H9 (cell line): ENCODE data around the gene UBE2D3. TPM values are rescaled to one million over a fixed set of nuclear protein-coding genes. Genes with fewer than 3 reads are reported as not detected.

Experiments used
- DNase-seq: peaks from one replicate; pipeline ENCODE4 v3.0.0-alpha.2; 2017
- H2AFZ ChIP-seq: one replicate; pipeline ENCODE4 v1.6.1; 2013; ENCODE audit warnings: mild to moderate bottlenecking, low read length, control low read depth, moderate library complexity
- H2AK5ac ChIP-seq: 2 replicates; pipeline ENCODE4 v1.6.1; 2013; ENCODE audit warnings: low read length, control low read depth, mixed read lengths; ENCODE audit not compliant: insufficient read length
- H2BK120ac ChIP-seq: one replicate; pipeline ENCODE4 v1.6.1; 2013; ENCODE audit warnings: low read depth, mild to moderate bottlenecking, low read length, control low read depth, inconsistent platforms; ENCODE audit not compliant: poor library complexity, severe bottlenecking
- H2BK12ac ChIP-seq: 2 replicates; pipeline ENCODE4 v1.6.1; 2013; ENCODE audit warnings: low read length, control low read depth, mixed read lengths, low read depth; ENCODE audit not compliant: insufficient read length
- H2BK15ac ChIP-seq: 2 replicates; pipeline ENCODE4 v1.6.1; 2013; ENCODE audit warnings: low read depth, low read length, control low read depth
- H2BK20ac ChIP-seq: one replicate; pipeline ENCODE4 v1.6.1; 2013; ENCODE audit warnings: low read depth, mild to moderate bottlenecking, low read length, control low read depth, inconsistent platforms; ENCODE audit not compliant: poor library complexity, severe bottlenecking
- H2BK5ac ChIP-seq: 2 replicates; pipeline ENCODE4 v1.6.1; 2013; ENCODE audit warnings: low read length, control low read depth, mixed read lengths; ENCODE audit not compliant: insufficient read length
- H3K14ac ChIP-seq: 2 replicates; pipeline ENCODE4 v1.6.1; 2013; ENCODE audit warnings: low read length, control low read depth; ENCODE audit not compliant: insufficient read depth
- H3K18ac ChIP-seq: 2 replicates; pipeline ENCODE4 v1.6.1; 2013; ENCODE audit warnings: low read depth, mild to moderate bottlenecking, mixed read lengths, low read length, control low read depth; ENCODE audit not compliant: insufficient read length
- H3K23ac ChIP-seq: 2 replicates; pipeline ENCODE4 v1.6.1; 2013; ENCODE audit warnings: low read length, control low read depth, mixed read lengths, low read depth; ENCODE audit not compliant: insufficient read length
- H3K23me2 ChIP-seq: 2 replicates; pipeline ENCODE4 v1.6.1; 2013; ENCODE audit warnings: low read depth, mild to moderate bottlenecking, mixed read lengths, low read length, control low read depth; ENCODE audit not compliant: insufficient read length, poor library complexity, severe bottlenecking
- H3K27ac ChIP-seq: 2 replicates; pipeline ENCODE4 v1.5.1; 2013; ENCODE audit warnings: low read length, control low read depth, mixed read lengths, low read depth; ENCODE audit not compliant: insufficient read length
- H3K27me3 ChIP-seq: 2 replicates; pipeline ENCODE4 v1.6.1; 2013; ENCODE audit warnings: low read length, control low read depth, inconsistent platforms; ENCODE audit not compliant: insufficient read depth
- H3K4ac ChIP-seq: 2 replicates; pipeline ENCODE4 v1.6.1; 2013; ENCODE audit warnings: low read depth, mild to moderate bottlenecking, control low read depth, inconsistent platforms, low read length, moderate library complexity
- H3K4me1 ChIP-seq: 2 replicates; pipeline ENCODE4 v1.6.1; 2013; ENCODE audit warnings: low read length, control low read depth, inconsistent platforms; ENCODE audit not compliant: insufficient read depth
- H3K4me2 ChIP-seq: 2 replicates; pipeline ENCODE4 v1.6.1; 2013; ENCODE audit warnings: low read length, control low read depth, mixed read lengths; ENCODE audit not compliant: insufficient read length, insufficient read depth
- H3K56ac ChIP-seq: 2 replicates; pipeline ENCODE4 v1.6.1; 2013; ENCODE audit warnings: low read depth, mild to moderate bottlenecking, mixed read lengths, low read length, control low read depth; ENCODE audit not compliant: insufficient read length
- H3K79me1 ChIP-seq: 2 replicates; pipeline ENCODE4 v1.6.1; 2013; ENCODE audit warnings: low read depth, mild to moderate bottlenecking, moderate library complexity, low read length, control low read depth, inconsistent platforms; ENCODE audit not compliant: insufficient read depth, poor library complexity, severe bottlenecking
- H3K79me2 ChIP-seq: 2 replicates; pipeline ENCODE4 v1.6.1; 2013; ENCODE audit warnings: low read length, control low read depth, inconsistent platforms; ENCODE audit not compliant: insufficient read depth
- H3K9ac ChIP-seq: 2 replicates; pipeline ENCODE4 v1.6.1; 2013; ENCODE audit warnings: low read length, control low read depth, mixed read lengths; ENCODE audit not compliant: insufficient read length; ENCODE audit errors: extremely low read depth
- H3K9me3 ChIP-seq: one replicate; pipeline ENCODE4 v1.6.1; 2013; ENCODE audit warnings: low read depth, low read length, inconsistent platforms; ENCODE audit not compliant: control insufficient read depth
- H3T11ph ChIP-seq: one replicate; pipeline ENCODE4 v1.6.1; 2013; ENCODE audit warnings: mild to moderate bottlenecking, low read length, control low read depth, inconsistent platforms
- H4K20me1 ChIP-seq: one replicate; pipeline ENCODE4 v1.6.1; 2013; ENCODE audit not compliant: control insufficient read depth, insufficient read length, insufficient read depth
- H4K5ac ChIP-seq: 2 replicates; pipeline ENCODE4 v1.6.1; 2013; ENCODE audit warnings: low read depth, mild to moderate bottlenecking, mixed read lengths, low read length, control low read depth; ENCODE audit not compliant: insufficient read length
- H4K8ac ChIP-seq: replicated peaks from 2 replicates; pipeline ENCODE4 v1.6.1; 2013; ENCODE audit warnings: low read length, control low read depth, mixed read lengths, low read depth; ENCODE audit not compliant: insufficient read length
- H4K91ac ChIP-seq: 2 replicates; pipeline ENCODE4 v1.6.1; 2013; ENCODE audit warnings: low read depth, mild to moderate bottlenecking, moderate library complexity, mixed read lengths, low read length, control low read depth; ENCODE audit not compliant: insufficient read length
- H3K27ac Mint-ChIP-seq, 3 experiments: 2 replicates in 2 of 3; 3 replicates in 1 of 3; pipeline ENCODE4 v1.8.0; 2020 to 2021; ENCODE audit warnings: mixed read lengths in 3 of 3, mild to moderate bottlenecking in 1 of 3, moderate library complexity in 1 of 3
- H3K27me3 Mint-ChIP-seq: 2 replicates; pipeline ENCODE4 v1.8.0; 2021; ENCODE audit warnings: low read depth, mild to moderate bottlenecking, moderate library complexity, mixed read lengths
- H3K36me3 Mint-ChIP-seq, 3 experiments: 2 replicates in 2 of 3; 3 replicates in 1 of 3; pipeline ENCODE4 v1.8.0; 2020 to 2021; ENCODE audit warnings: low read depth in 3 of 3, mixed read lengths in 3 of 3; ENCODE audit not compliant: insufficient read depth in 1 of 3
- H3K4me1 Mint-ChIP-seq, 2 experiments: 2 replicates each; pipeline ENCODE4 v1.8.0; 2020; ENCODE audit warnings: mixed read lengths in 2 of 2
- H3K4me3 Mint-ChIP-seq, 2 experiments: 2 replicates in 1 of 2; 3 replicates in 1 of 2; pipeline ENCODE4 v1.8.0; 2020 to 2021; ENCODE audit warnings: mild to moderate bottlenecking in 2 of 2, mixed read lengths in 2 of 2, moderate library complexity in 1 of 2
- H3K9me3 Mint-ChIP-seq, 2 experiments: 2 replicates in 1 of 2; 3 replicates in 1 of 2; pipeline ENCODE4 v1.8.0; 2020; ENCODE audit warnings: mild to moderate bottlenecking in 2 of 2, mixed read lengths in 2 of 2, moderate library complexity in 1 of 2
- WGBS: extraction: QIAGEN DNeasy Blood & Tissue Kit; methylation state at CpG from one replicate; pipeline ENCODE4 v1.1.7; 2013; ENCODE audit warnings: missing lambda C conversion rate, low lambda C conversion rate, mixed read lengths; ENCODE audit not compliant: insufficient read length; ENCODE audit errors: extremely low coverage; 5-methylcytosine and 5-hydroxymethylcytosine counted together
- total RNA-seq: library from RNA; stranded (reverse); gene quantifications from 2 replicates; pipeline ENCODE4 v1.2.1, GENCODE V29; 2021
- TF ChIP-seq, protein P1 (sequence below): fragments of 200-600 bp; sonication (generic); conservative IDR thresholded peaks from 3 replicates; pipeline ENCODE4 v1.8.0; 2021; ENCODE audit warnings: antibody characterized with exemption, mild to moderate bottlenecking

Gene UBE2D3
- total RNA-seq, 1 experiment from 2014 or later: 378 TPM

DNA sequence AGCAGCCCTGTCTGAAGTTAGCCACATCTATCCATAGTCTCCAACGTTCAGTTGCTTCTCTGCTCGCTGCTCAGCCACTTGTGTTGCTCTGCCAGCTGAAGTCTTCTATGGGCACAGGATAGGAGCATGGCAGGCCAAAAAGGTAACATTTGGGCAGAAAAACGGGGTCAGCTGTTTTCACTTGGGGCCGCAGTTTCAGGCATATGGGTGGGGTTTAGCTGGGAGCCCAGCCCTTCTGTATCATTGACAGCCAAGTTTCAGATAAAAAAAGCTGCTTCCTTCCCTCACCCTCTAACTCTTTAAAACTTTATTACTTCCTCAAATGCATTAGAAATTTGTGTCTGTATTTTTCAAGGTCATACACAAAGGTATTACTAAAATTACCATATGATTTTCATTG is 48.1 kb downstream of the UBE2D3 start:
- no peak overlapping the region for H3K27ac ChIP-seq
- no peaks in the 10 kb centered on the region for H3K79me1 ChIP-seq
- H3K4me2 ChIP-seq: no peak overlapping the region
- H3K4me1 Mint-ChIP-seq: peaks cover 0 to 4% of the 10 kb centered on the region in 2 experiments; a peak in 1 of 4 replicates
- no peaks in the 10 kb centered on the region for H3K9me3 ChIP-seq
- H3K4ac ChIP-seq: no peak overlapping the region
- no peaks in the 10 kb centered on the region for H3K79me2 ChIP-seq
- H3K27me3 Mint-ChIP-seq: no peaks in the 10 kb centered on the region; the same call in 1 of the 2 replicates
- H4K8ac ChIP-seq: no peak overlapping the region
- no CpG with 5 or more reads among the region's 4 CpGs for WGBS
- H3K9me3 Mint-ChIP-seq: no peaks in the 10 kb centered on the region
- H3K4me3 Mint-ChIP-seq: no peak overlapping the region
- no peak overlapping the region for H2BK15ac ChIP-seq
- H3K18ac ChIP-seq: no peak overlapping the region
- H3K36me3 Mint-ChIP-seq: no peaks in the 10 kb centered on the region
- no peak overlapping the region for H4K5ac ChIP-seq
- no peak overlapping the region for H4K91ac ChIP-seq
- no peak overlapping the region for H2BK120ac ChIP-seq
- H4K20me1 ChIP-seq: no peaks in the 10 kb centered on the region
- H3K56ac ChIP-seq: no peak overlapping the region
- H3K23ac ChIP-seq: no peak overlapping the region
- no peak overlapping the region for H3K14ac ChIP-seq
- H3K27ac Mint-ChIP-seq: no peak overlapping the region
- no peak overlapping the region for H2BK12ac ChIP-seq
- no peak overlapping the region for H3K9ac ChIP-seq
- H2BK20ac ChIP-seq: no peak overlapping the region
- H3T11ph ChIP-seq: no peak overlapping the region
- H2BK5ac ChIP-seq: no peak overlapping the region
- H3K4me1 ChIP-seq: no peaks in the 10 kb centered on the region; the same call in 1 of the 2 replicates
- TF ChIP-seq, protein P1, sequence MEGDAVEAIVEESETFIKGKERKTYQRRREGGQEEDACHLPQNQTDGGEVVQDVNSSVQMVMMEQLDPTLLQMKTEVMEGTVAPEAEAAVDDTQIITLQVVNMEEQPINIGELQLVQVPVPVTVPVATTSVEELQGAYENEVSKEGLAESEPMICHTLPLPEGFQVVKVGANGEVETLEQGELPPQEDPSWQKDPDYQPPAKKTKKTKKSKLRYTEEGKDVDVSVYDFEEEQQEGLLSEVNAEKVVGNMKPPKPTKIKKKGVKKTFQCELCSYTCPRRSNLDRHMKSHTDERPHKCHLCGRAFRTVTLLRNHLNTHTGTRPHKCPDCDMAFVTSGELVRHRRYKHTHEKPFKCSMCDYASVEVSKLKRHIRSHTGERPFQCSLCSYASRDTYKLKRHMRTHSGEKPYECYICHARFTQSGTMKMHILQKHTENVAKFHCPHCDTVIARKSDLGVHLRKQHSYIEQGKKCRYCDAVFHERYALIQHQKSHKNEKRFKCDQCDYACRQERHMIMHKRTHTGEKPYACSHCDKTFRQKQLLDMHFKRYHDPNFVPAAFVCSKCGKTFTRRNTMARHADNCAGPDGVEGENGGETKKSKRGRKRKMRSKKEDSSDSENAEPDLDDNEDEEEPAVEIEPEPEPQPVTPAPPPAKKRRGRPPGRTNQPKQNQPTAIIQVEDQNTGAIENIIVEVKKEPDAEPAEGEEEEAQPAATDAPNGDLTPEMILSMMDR: no peak
- no peak for DNase-seq
- no peak overlapping the region for H2AK5ac ChIP-seq
- no peak overlapping the region for H2AFZ ChIP-seq
- H3K23me2 ChIP-seq: no peaks in the 10 kb centered on the region
- no peaks in the 10 kb centered on the region for H3K27me3 ChIP-seq
